Fibroblast of villous mesenchyme (primary cell): ENCODE results near the gene CKAP4. TPM values are rescaled to one million over a fixed set of nuclear protein-coding genes. Genes with fewer than 3 reads are reported as not detected.

Source experiments
- DNase-seq: peaks from one replicate; pipeline ENCODE4 v3.0.0-alpha.2; 2010; ENCODE audit warnings: low read depth
- H3K4me3 ChIP-seq: 2 replicates; pipeline ENCODE4 v1.5.1; 2011; ENCODE audit warnings: low read depth, mild to moderate bottlenecking, low read length
- CTCF ChIP-seq: IDR thresholded peaks from 2 replicates; pipeline ENCODE4 v1.5.1; 2012; ENCODE audit warnings: low read depth, mild to moderate bottlenecking, low read length; ENCODE audit not compliant: insufficient read depth
- small RNA-seq: library from RNA; depleted of rRNA; stranded (forward); fragments of <200 nt; gene quantifications from one replicate; pipeline ENCODE3, GENCODE V24; 2012
- total RNA-seq: library from RNA; depleted of rRNA; stranded (reverse); fragments of >200 nt; gene quantifications from 2 replicates; pipeline ENCODE4 v1.2.3, GENCODE V29; 2012

Gene CKAP4
- total RNA-seq, 1 donor = 310 TPM

- TF ChIP-seq CTCF = no peak
- no peak overlapping the region for H3K4me3 ChIP-seq
- DNase-seq = no peak
These were observed 53.5 kb downstream of the CKAP4 start for GRCh38 chr12:106194351-106194750.

GRCh38 chr12:106193394-106194215, 54.2 kb downstream of the CKAP4 start:
- no peak for TF ChIP-seq CTCF
- no peak for DNase-seq
- no peak overlapping the region for H3K4me3 ChIP-seq

GRCh38 chr12:106192659-106193393, 55.0 kb downstream of the CKAP4 start:
- no peak for TF ChIP-seq CTCF
- H3K4me3 ChIP-seq = no peak overlapping the region
- DNase-seq = no peak

GRCh38 chr12:106190581-106190980, 57.2 kb downstream of the CKAP4 start:
- TF ChIP-seq CTCF = no peak
- DNase-seq = no peak

GRCh38 chr12:106189341-106189740, 58.5 kb downstream of the CKAP4 start:
- no peak overlapping the region for H3K4me3 ChIP-seq
- no peak for DNase-seq
- TF ChIP-seq CTCF = no peak

More at GRCh38 chr12:106190581-106190980, 57.2 kb downstream of the CKAP4 start:
- H3K4me3 ChIP-seq = no peak overlapping the region

- DNase-seq = no peak
- H3K4me3 ChIP-seq = no peak overlapping the region
- no peak for TF ChIP-seq CTCF
These were observed 59.6 kb downstream of the CKAP4 start for GRCh38 chr12:106188256-106188655.

Small RNAs within 50 kb of the gene (small RNA-seq; reads per million reads assigned to genes)
- gene RNU7-94P = not detected

Other genes with a start within 250 kb of the CKAP4 start
- gene NUAK1, start 109.1 kb downstream of the CKAP4 start, total RNA-seq = 82.8 and 84.6 TPM in 2 replicates
- gene TCP11L2, start 54.7 kb upstream of the CKAP4 start, total RNA-seq = 25.0 and 30.0 TPM in 2 replicates
- gene POLR3B, start 109.7 kb upstream of the CKAP4 start, total RNA-seq = 15.1 and 16.8 TPM in 2 replicates